Skeletal muscle satellite cell (primary cell): ENCODE results near the gene SLC7A7.
A peak's percentile ranks its signal among the peaks of the same experiment; 100 is the strongest.
"Not testable (repeated sequence)": the region's sequence is repeated elsewhere in the genome, so short reads cannot be mapped to it uniquely, and the experiment has no call there.

ENCODE experiments used
- H3K27me3 ChIP-seq: 2 replicates; pipeline ENCODE4 v1.7.0; 2013; ENCODE audit warnings: low read length; ENCODE audit not compliant: control insufficient read depth, insufficient read depth
- H3K36me3 ChIP-seq: 2 replicates; pipeline ENCODE4 v1.7.0; 2013; ENCODE audit warnings: mild to moderate bottlenecking, control low read depth, low read length; ENCODE audit not compliant: insufficient read depth
- H3K4me1 ChIP-seq: 2 replicates; pipeline ENCODE4 v1.7.0; 2013; ENCODE audit warnings: low read length; ENCODE audit not compliant: control insufficient read depth, insufficient read depth
- H3K4me2 ChIP-seq: 2 replicates; pipeline ENCODE4 v1.7.0; 2013; ENCODE audit warnings: mild to moderate bottlenecking, low read length
- H3K4me3 ChIP-seq: 2 replicates; pipeline ENCODE4 v1.7.0; 2013; ENCODE audit warnings: low read length
- H3K9ac ChIP-seq: 2 replicates; pipeline ENCODE4 v1.7.0; 2013; ENCODE audit warnings: mild to moderate bottlenecking, low read depth, low read length, moderate library complexity
- H3K9me3 ChIP-seq: replicated peaks from 2 replicates; pipeline ENCODE4 v1.7.0; 2013; ENCODE audit warnings: mild to moderate bottlenecking, control low read depth, low read length

The SLC7A7 gene

GRCh38 chr14:22757972-22758650 is 57.1 kb downstream of the SLC7A7 start:
- not testable (repeated sequence) for H3K4me2 ChIP-seq, H3K4me1 ChIP-seq, H3K27me3 ChIP-seq, H3K9me3 ChIP-seq, H3K36me3 ChIP-seq, H3K4me3 ChIP-seq, H3K9ac ChIP-seq

GRCh38 chr14:22753586-22753985 is 61.6 kb downstream of the SLC7A7 start:
- H3K9me3 ChIP-seq, result no peaks in the 10 kb centered on the region
- no peaks in the 10 kb centered on the region for H3K36me3 ChIP-seq
- H3K4me1 ChIP-seq, result no peaks in the 10 kb centered on the region
- H3K4me2 ChIP-seq, result peak overlapping the region; percentile 54
- H3K27me3 ChIP-seq, result peaks cover 14% of the 10 kb centered on the region
- no peak overlapping the region for H3K9ac ChIP-seq
- H3K4me3 ChIP-seq, result no peak overlapping the region

GRCh38 chr14:22752422-22752821 is 62.8 kb downstream of the SLC7A7 start:
- Histone ChIP-seq H3K4me3 (no peak overlapping the region), H3K27me3 (peaks cover 23% of the 10 kb centered on the region), H3K9me3 (no peaks in the 10 kb centered on the region), H3K36me3 (no peaks in the 10 kb centered on the region), H3K9ac (no peak overlapping the region), H3K4me1 (no peaks in the 10 kb centered on the region), H3K4me2 (no peak overlapping the region)

GRCh38 chr14:22748631-22749068 is 66.6 kb downstream of the SLC7A7 start:
- H3K4me2 ChIP-seq, result no peak overlapping the region
- no peaks in the 10 kb centered on the region for H3K4me1 ChIP-seq
- no peak overlapping the region for H3K9ac ChIP-seq
- no peak overlapping the region for H3K4me3 ChIP-seq
- no peaks in the 10 kb centered on the region for H3K9me3 ChIP-seq
- no peaks in the 10 kb centered on the region for H3K36me3 ChIP-seq
- peaks cover 23% of the 10 kb centered on the region for H3K27me3 ChIP-seq

GRCh38 chr14:22748206-22748605 is 67.0 kb downstream of the SLC7A7 start:
- Histone ChIP-seq H3K36me3 (no peaks in the 10 kb centered on the region), H3K9ac (no peak overlapping the region), H3K4me2 (no peak overlapping the region), H3K27me3 (peaks cover 23% of the 10 kb centered on the region), H3K4me3 (no peak overlapping the region), H3K9me3 (no peaks in the 10 kb centered on the region), H3K4me1 (no peaks in the 10 kb centered on the region)

- Histone ChIP-seq H3K4me1 (no peaks in the 10 kb centered on the region), H3K27me3 (peaks cover 23% of the 10 kb centered on the region), H3K4me2 (no peak overlapping the region), H3K36me3 (no peaks in the 10 kb centered on the region), H3K9me3 (no peaks in the 10 kb centered on the region), H3K4me3 (no peak overlapping the region), H3K9ac (no peak overlapping the region)
Observed at GRCh38 chr14:22747769-22748168, 67.5 kb downstream of the SLC7A7 start.

GRCh38 chr14:22740020-22740419 is 75.2 kb downstream of the SLC7A7 start:
- no peaks in the 10 kb centered on the region for H3K36me3 ChIP-seq
- H3K4me3 ChIP-seq, result no peak overlapping the region
- no peaks in the 10 kb centered on the region for H3K4me1 ChIP-seq
- no peak overlapping the region for H3K4me2 ChIP-seq
- no peaks in the 10 kb centered on the region for H3K9me3 ChIP-seq
- peaks cover 11% of the 10 kb centered on the region for H3K27me3 ChIP-seq
- H3K9ac ChIP-seq, result no peak overlapping the region

GRCh38 chr14:22739423-22739822 is 75.8 kb downstream of the SLC7A7 start:
- Histone ChIP-seq H3K9ac (no peak overlapping the region), H3K4me3 (no peak overlapping the region), H3K4me1 (no peaks in the 10 kb centered on the region), H3K36me3 (no peaks in the 10 kb centered on the region), H3K4me2 (no peak overlapping the region), H3K27me3 (peaks cover 11% of the 10 kb centered on the region), H3K9me3 (no peaks in the 10 kb centered on the region)

GRCh38 chr14:22737052-22737451 is 78.2 kb downstream of the SLC7A7 start:
- Histone ChIP-seq H3K9me3 (no peaks in the 10 kb centered on the region), H3K9ac (no peak overlapping the region), H3K4me3 (no peak overlapping the region), H3K36me3 (no peaks in the 10 kb centered on the region), H3K27me3 (peaks cover 15% of the 10 kb centered on the region), H3K4me2 (no peak overlapping the region), H3K4me1 (no peaks in the 10 kb centered on the region)

- H3K4me2 ChIP-seq, H3K4me3 ChIP-seq, H3K36me3 ChIP-seq, H3K9me3 ChIP-seq, H3K4me1 ChIP-seq, H3K9ac ChIP-seq: not testable (repeated sequence)
- H3K27me3 ChIP-seq, result peaks cover 17% of the 10 kb centered on the region
Observed at GRCh38 chr14:22736384-22736783, 78.9 kb downstream of the SLC7A7 start.

- Histone ChIP-seq H3K27me3 (peaks cover 26% of the 10 kb centered on the region), H3K4me2 (no peak overlapping the region), H3K4me3 (no peak overlapping the region), H3K9ac (no peak overlapping the region), H3K36me3 (no peaks in the 10 kb centered on the region), H3K9me3 (no peaks in the 10 kb centered on the region), H3K4me1 (no peaks in the 10 kb centered on the region)
Observed at GRCh38 chr14:22735096-22735495, 80.1 kb downstream of the SLC7A7 start.

GRCh38 chr14:22733829-22734228 is 81.4 kb downstream of the SLC7A7 start:
- H3K4me2 ChIP-seq, result no peak overlapping the region
- H3K36me3 ChIP-seq, result no peaks in the 10 kb centered on the region
- no peaks in the 10 kb centered on the region for H3K9me3 ChIP-seq
- H3K4me1 ChIP-seq, result no peaks in the 10 kb centered on the region
- no peak overlapping the region for H3K9ac ChIP-seq
- peaks cover 26% of the 10 kb centered on the region for H3K27me3 ChIP-seq
- no peak overlapping the region for H3K4me3 ChIP-seq
